ENCODE data around the gene CHMP2A. TPM values are rescaled to one million over a fixed set of nuclear protein-coding genes. Genes with fewer than 3 reads are reported as not detected.
A peak's percentile ranks its signal among the peaks of the same experiment; 100 is the strongest.

CHMP2A gene
- total and polyA plus RNA-seq, 10 of the 15 experiments (the other 5 are each of a cell fraction or from before 2014, with no cell fraction given): 69.5 to 172 (median 109) TPM

DNA sequence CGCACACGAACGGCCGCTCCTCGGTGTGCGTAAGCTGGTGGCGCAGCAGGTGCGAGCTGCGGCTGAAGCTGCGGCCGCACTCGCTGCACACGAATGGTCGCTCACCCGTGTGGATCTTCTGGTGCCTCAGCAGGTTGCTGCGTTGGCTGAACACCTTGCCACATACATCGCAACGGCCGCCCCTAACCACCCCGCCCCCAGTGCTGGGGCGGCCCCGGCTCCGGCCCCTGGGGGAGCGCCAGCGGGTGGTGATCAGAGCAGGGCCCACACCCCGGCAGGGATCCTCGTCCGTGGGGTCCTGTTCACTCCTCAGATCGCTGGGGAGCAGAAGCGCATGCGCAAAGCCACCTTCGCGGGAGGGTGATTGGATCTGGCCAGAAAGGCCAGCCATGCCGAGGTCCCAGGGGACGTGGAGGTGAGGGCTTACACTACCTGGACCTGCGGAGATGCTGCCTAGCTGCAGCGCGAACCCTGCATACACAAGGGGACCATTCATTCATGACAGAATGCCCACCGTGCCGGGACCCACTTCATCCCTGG is 8.2 kb upstream of the CHMP2A start (continued):
- TF ChIP-seq MEF2B (IDR thresholded peaks at IDR 0.05; ENCODE audit: partially characterized antibody, poor library complexity, severe bottlenecking) (peak; percentile 89), SUPT20H (IDR thresholded peaks at IDR 0.05; ENCODE audit: borderline replicate concordance, control insufficient read depth, low read depth, low read length) (no peak), MYB (IDR thresholded peaks at IDR 0.05; ENCODE audit: borderline replicate concordance, low read depth, low read length) (no peak), EP300 (IDR thresholded peaks at IDR 0.05; ENCODE audit: borderline replicate concordance in 1 of 2, control insufficient read depth in 1 of 2, low read depth in 2 of 2, low read length in 2 of 2) (0 out of 4 replicates have a peak, but pooled peaks of 1 of the 2 experiments have one; percentile 28), SIX5 (IDR thresholded peaks at IDR 0.05; ENCODE audit: low read depth, low read length, severe bottlenecking) (no peak), SMARCA5 (IDR thresholded peaks at IDR 0.05) (no peak), YY1 (IDR thresholded peaks at IDR 0.05; ENCODE audit: low read depth, low read length) (0 out of 2 replicates have a peak, but pooled peaks have one; percentile 23), LARP7 (IDR thresholded peaks at IDR 0.05) (peak; percentile 56; the same call in 1 of the 2 replicates), KLF5 (IDR thresholded peaks at IDR 0.05; ENCODE audit: partially characterized antibody) (no peak), ZNF24 (IDR thresholded peaks at IDR 0.05) (no peak), PAX5 (IDR thresholded peaks at IDR 0.05; ENCODE audit: borderline replicate concordance, low read depth, low read length) (peak; percentile 60; the same call in 1 of the 2 replicates), CREM (IDR thresholded peaks at IDR 0.05; ENCODE audit: low read depth) (no peak), NFIC (IDR thresholded peaks at IDR 0.05; ENCODE audit: low read depth, low read length) (no peak), RAD51 (IDR thresholded peaks at IDR 0.05) (no peak), NRF1 (conservative IDR thresholded peaks at IDR 0.05; ENCODE audit: low read depth, low read length) (peak; percentile 44), CEBPB (IDR thresholded peaks at IDR 0.05; ENCODE audit: borderline replicate concordance in 1 of 2, low read depth in 2 of 2, low read length in 2 of 2) (no peak), MEF2A (IDR thresholded peaks at IDR 0.05; ENCODE audit: insufficient read depth, low read depth, low read length) (no peak), KAT2A (conservative IDR thresholded peaks at IDR 0.05; ENCODE audit: control insufficient read depth, low read depth, low read length) (no peak), SREBF2 (IDR thresholded peaks at IDR 0.05; ENCODE audit: low read length) (no peak), RCOR1 (conservative IDR thresholded peaks at IDR 0.05; ENCODE audit: low read depth, low read length) (no peak), TARDBP (IDR thresholded peaks at IDR 0.05; ENCODE audit: borderline replicate concordance) (no peak)
- TF ChIP-seq, protein P1, sequence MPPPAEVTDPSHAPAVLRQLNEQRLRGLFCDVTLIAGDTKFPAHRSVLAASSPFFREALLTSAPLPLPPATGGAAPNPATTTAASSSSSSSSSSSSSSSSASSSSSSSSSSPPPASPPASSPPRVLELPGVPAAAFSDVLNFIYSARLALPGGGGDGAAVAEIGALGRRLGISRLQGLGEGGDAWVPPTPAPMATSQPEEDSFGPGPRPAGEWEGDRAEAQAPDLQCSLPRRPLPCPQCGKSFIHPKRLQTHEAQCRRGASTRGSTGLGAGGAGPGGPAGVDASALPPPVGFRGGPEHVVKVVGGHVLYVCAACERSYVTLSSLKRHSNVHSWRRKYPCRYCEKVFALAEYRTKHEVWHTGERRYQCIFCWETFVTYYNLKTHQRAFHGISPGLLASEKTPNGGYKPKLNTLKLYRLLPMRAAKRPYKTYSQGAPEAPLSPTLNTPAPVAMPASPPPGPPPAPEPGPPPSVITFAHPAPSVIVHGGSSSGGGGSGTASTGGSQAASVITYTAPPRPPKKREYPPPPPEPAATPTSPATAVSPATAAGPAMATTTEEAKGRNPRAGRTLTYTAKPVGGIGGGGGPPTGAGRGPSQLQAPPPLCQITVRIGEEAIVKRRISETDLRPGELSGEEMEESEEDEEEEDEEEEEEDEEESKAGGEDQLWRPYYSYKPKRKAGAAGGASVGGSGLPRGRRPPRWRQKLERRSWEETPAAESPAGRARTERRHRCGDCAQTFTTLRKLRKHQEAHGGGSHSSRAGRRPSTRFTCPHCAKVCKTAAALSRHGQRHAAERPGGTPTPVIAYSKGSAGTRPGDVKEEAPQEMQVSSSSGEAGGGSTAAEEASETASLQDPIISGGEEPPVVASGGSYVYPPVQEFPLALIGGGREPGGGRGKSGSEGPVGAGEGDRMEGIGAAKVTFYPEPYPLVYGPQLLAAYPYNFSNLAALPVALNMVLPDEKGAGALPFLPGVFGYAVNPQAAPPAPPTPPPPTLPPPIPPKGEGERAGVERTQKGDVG (CRISPR knock-in tag; IDR thresholded peaks at IDR 0.05): no peak
- TF ChIP-seq, protein P2, sequence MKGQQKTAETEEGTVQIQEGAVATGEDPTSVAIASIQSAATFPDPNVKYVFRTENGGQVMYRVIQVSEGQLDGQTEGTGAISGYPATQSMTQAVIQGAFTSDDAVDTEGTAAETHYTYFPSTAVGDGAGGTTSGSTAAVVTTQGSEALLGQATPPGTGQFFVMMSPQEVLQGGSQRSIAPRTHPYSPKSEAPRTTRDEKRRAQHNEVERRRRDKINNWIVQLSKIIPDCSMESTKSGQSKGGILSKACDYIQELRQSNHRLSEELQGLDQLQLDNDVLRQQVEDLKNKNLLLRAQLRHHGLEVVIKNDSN (IDR thresholded peaks at IDR 0.05; ENCODE audit: borderline replicate concordance, extremely low read length, insufficient read depth, low read depth, low read length): no peak
- TF ChIP-seq, protein P3, sequence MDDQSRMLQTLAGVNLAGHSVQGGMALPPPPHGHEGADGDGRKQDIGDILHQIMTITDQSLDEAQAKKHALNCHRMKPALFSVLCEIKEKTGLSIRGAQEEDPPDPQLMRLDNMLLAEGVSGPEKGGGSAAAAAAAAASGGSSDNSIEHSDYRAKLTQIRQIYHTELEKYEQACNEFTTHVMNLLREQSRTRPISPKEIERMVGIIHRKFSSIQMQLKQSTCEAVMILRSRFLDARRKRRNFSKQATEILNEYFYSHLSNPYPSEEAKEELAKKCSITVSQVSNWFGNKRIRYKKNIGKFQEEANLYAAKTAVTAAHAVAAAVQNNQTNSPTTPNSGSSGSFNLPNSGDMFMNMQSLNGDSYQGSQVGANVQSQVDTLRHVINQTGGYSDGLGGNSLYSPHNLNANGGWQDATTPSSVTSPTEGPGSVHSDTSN (IDR thresholded peaks at IDR 0.05; ENCODE audit: insufficient replicate concordance, low read depth, low read length): no peak

Data from GM12878 (cell line).